Kidney (tissue), 14 donors: Measurements from ENCODE around the gene GRIK1. TPM values are rescaled to one million over a fixed set of nuclear protein-coding genes. Genes with fewer than 3 reads are reported as not detected.

Experiments
- DNase-seq, 5 donors: peaks; one replicate each; pipeline ENCODE4 v3.0.0-alpha.2; 2013 to 2020
- FAIRE-seq: peaks from 2 replicates; lab custom pipeline; 2012; peaks lifted over from hg19 to GRCh38; lab: Jason Lieb, UNC
- H3K27ac ChIP-seq, 2 donors: one replicate each; pipeline ENCODE4 v1.7.0; 2013; ENCODE audit warnings: low read depth in 2 of 2, low read length in 2 of 2, inconsistent platforms in 1 of 2
- H3K27me3 ChIP-seq: one replicate; pipeline ENCODE4 v1.7.1; 2013; ENCODE audit warnings: low read length, inconsistent platforms; ENCODE audit not compliant: control insufficient read depth, insufficient read depth
- H3K36me3 ChIP-seq, 3 donors: one replicate each; pipeline versions ENCODE4 v1.7.0 to v1.7.1; 2013; ENCODE audit warnings: low read length in 3 of 3, control low read depth in 1 of 3, inconsistent platforms in 1 of 3; ENCODE audit not compliant: insufficient read depth in 3 of 3, control insufficient read depth in 2 of 3
- H3K4me1 ChIP-seq, 3 donors: one replicate each; pipeline versions ENCODE4 v1.7.0 to v1.7.1; 2013; ENCODE audit warnings: low read length in 3 of 3, inconsistent platforms in 1 of 3, low read depth in 1 of 3; ENCODE audit not compliant: control insufficient read depth in 2 of 3, insufficient read depth in 2 of 3
- H3K4me3 ChIP-seq, 3 donors: one replicate each; pipeline versions ENCODE4 v1.7.0 to v1.8.1; 2013; ENCODE audit warnings: low read length in 3 of 3, control low read depth in 1 of 3, inconsistent platforms in 1 of 3
- H3K9ac ChIP-seq, 3 donors: one replicate each; pipeline versions ENCODE4 v1.7.0 to v1.7.1; 2013; ENCODE audit warnings: low read length in 3 of 3, control low read depth in 1 of 3, inconsistent platforms in 1 of 3
- H3K9me3 ChIP-seq, 3 donors: one replicate each; pipeline versions ENCODE4 v1.7.0 to v1.7.1; 2013; ENCODE audit warnings: low read length in 3 of 3, control low read depth in 1 of 3, inconsistent platforms in 1 of 3; ENCODE audit not compliant: control insufficient read depth in 2 of 3, insufficient read depth in 1 of 3
- CTCF ChIP-seq: IDR thresholded peaks from 3 replicates; pipeline ENCODE4 v1.5.1; 2012; ENCODE audit warnings: mild to moderate bottlenecking, moderate library complexity, borderline replicate concordance; ENCODE audit not compliant: insufficient read depth; ENCODE audit errors: extremely low read depth
- intact Hi-C: fragments of 100-400 bp; cut with DNase I; formaldehyde crosslinking; loops from one replicate; pipeline ENCODE4 v1.11.1; 2022
- polyA plus RNA-seq: library from polyadenylated mRNA; stranded (reverse); fragments of 350-450 nt; fragmentation: Illumina TruSeq; extraction: RNeasy Lipid Tissue Mini Kit (QIAGEN cat#74804); gene quantifications from one replicate; pipeline ENCODE4 v1.2.3, GENCODE V29; 2014; ENCODE audit warnings: low read depth, low replicate concordance; ENCODE audit not compliant: insufficient read depth
- total RNA-seq: library from RNA; stranded (reverse); fragmentation: NEBNext Ultra II Directional; extraction: Animal tissue kit (Norgen Biotek cat#: 25700); gene quantifications from one replicate; pipeline ENCODE4 v1.2.1, GENCODE V29; 2021
- donor health status: control.
- donor health status: control.
- donor health status: control.
- donor health status: control.
- donor health status: control.
- donor health status: DM: yes; HTN: yes; CAD: no.
- donor health status: Normal renal cell carcinoma (clear cell type).

Gene GRIK1
- total and polyA plus RNA-seq, 2 donors from 2014 or later, result not detected

GRCh38 chr21:29786496-29787360 is 153.1 kb downstream of the GRIK1 start:
- no peak overlapping the region for H3K27ac ChIP-seq
- H3K36me3 ChIP-seq, result no peaks in the 10 kb centered on the region
- DNase-seq (no peak), FAIRE-seq (no peak)
- H3K4me3 ChIP-seq, result no peak overlapping the region
- H3K4me1 ChIP-seq, result no peaks in the 10 kb centered on the region
- H3K9me3 ChIP-seq, result no peaks in the 10 kb centered on the region
- no peak for TF ChIP-seq CTCF
- intact Hi-C loops, result no loop called here
- no peak overlapping the region for H3K9ac ChIP-seq
- H3K27me3 ChIP-seq, result no peaks in the 10 kb centered on the region

- FAIRE-seq (no peak), DNase-seq (peak in 2 of 5 donors; percentile 3 to 12)
- no peak for TF ChIP-seq CTCF
- H3K27ac ChIP-seq, result no peak overlapping the region
- H3K4me1 ChIP-seq, result no peaks in the 10 kb centered on the region
- H3K27me3 ChIP-seq, result no peaks in the 10 kb centered on the region
- no peaks in the 10 kb centered on the region for H3K9me3 ChIP-seq
- intact Hi-C loops, result no loop called here
- H3K9ac ChIP-seq, result no peak overlapping the region
- no peaks in the 10 kb centered on the region for H3K36me3 ChIP-seq
- H3K4me3 ChIP-seq, result no peak overlapping the region
These were observed 162.6 kb downstream of the GRIK1 start for GRCh38 chr21:29777160-29777559.

GRCh38 chr21:29775462-29775861 is 164.3 kb downstream of the GRIK1 start:
- DNase-seq (peak in 1 of 5 donors; percentile 9), FAIRE-seq (no peak)
- Histone ChIP-seq H3K4me3 (no peak overlapping the region), H3K27ac (no peak overlapping the region), H3K9me3 (no peaks in the 10 kb centered on the region), H3K9ac (no peak overlapping the region), H3K4me1 (no peaks in the 10 kb centered on the region), H3K27me3 (no peaks in the 10 kb centered on the region), H3K36me3 (no peaks in the 10 kb centered on the region)
- intact Hi-C loops, result no loop called here
- TF ChIP-seq CTCF, result no peak
